IMR-90 (cell line): ENCODE measurements around the gene TCP11. TPM values are rescaled to one million over a fixed set of nuclear protein-coding genes. Genes with fewer than 3 reads are reported as not detected.

ENCODE experiments used
- ATAC-seq: fragments of 200-7000 bp; cut with Tn5 transposase; 2 replicates; pipeline ENCODE4 v1.9.1; 2020; ENCODE audit warnings: low read depth, mild to moderate bottlenecking, moderate library complexity
- BruUV-seq: library from RNA; stranded (reverse); fragments of 400-500 nt; replicated peaks from 2 replicates; lab custom pipeline; 2021; lab: Mats Ljungman, UMichigan
- CTCF ChIA-PET: fragments of 300-600 bp; formaldehyde crosslinking; extraction: SDS; loops from one replicate; lab custom pipeline; 2021; ENCODE audit warnings: antibody characterized with exemption; lab: Yijun Ruan, JAX
- POLR2A ChIA-PET: fragments of 300-600 bp; sonication (Branson Sonifier 250); formaldehyde crosslinking; loops from one replicate; lab custom pipeline; 2022; ENCODE audit warnings: antibody characterized with exemption; ENCODE audit not compliant: unreplicated experiment; lab: Charles Lee
- DNase-seq: peaks from one replicate; pipeline ENCODE4 v3.0.0; 2013
- H2AFZ ChIP-seq: replicated peaks from 2 replicates; pipeline ENCODE3; 2013; ENCODE audit warnings: low read length, mild to moderate bottlenecking; ENCODE audit not compliant: poor library complexity
- H2AK5ac ChIP-seq: 2 replicates; pipeline ENCODE4 v1.6.1; 2013; ENCODE audit warnings: low read depth, low read length, inconsistent platforms
- H2AK9ac ChIP-seq: replicated peaks from 2 replicates; pipeline ENCODE3; 2013; ENCODE audit warnings: mild to moderate bottlenecking, low read depth, low read length, moderate library complexity; ENCODE audit not compliant: poor library complexity
- H2BK120ac ChIP-seq: 2 replicates; pipeline ENCODE4 v1.6.1; 2013; ENCODE audit warnings: low read depth, low read length, inconsistent platforms
- H2BK15ac ChIP-seq: 3 replicates; pipeline ENCODE4 v1.6.1; 2013; ENCODE audit warnings: low read depth, low read length, inconsistent platforms
- H2BK20ac ChIP-seq: 2 replicates; pipeline ENCODE4 v1.6.1; 2013; ENCODE audit warnings: low read depth, mild to moderate bottlenecking, inconsistent platforms, low read length, moderate library complexity
- H2BK5ac ChIP-seq: 2 replicates; pipeline ENCODE4 v1.6.1; 2013; ENCODE audit warnings: mild to moderate bottlenecking, low read depth, low read length, inconsistent platforms; ENCODE audit not compliant: poor library complexity, severe bottlenecking
- H3K14ac ChIP-seq: replicated peaks from 2 replicates; pipeline ENCODE4 v1.6.1; 2013; ENCODE audit warnings: low read depth, low read length, inconsistent platforms
- H3K18ac ChIP-seq: 2 replicates; pipeline ENCODE4 v1.6.1; 2013; ENCODE audit warnings: low read depth, low read length, control low read depth
- H3K23ac ChIP-seq: 2 replicates; pipeline ENCODE4 v1.6.1; 2013; ENCODE audit warnings: low read depth, low read length, inconsistent platforms
- H3K27ac ChIP-seq: 2 replicates; pipeline ENCODE4 v1.5.1; 2013; ENCODE audit warnings: mild to moderate bottlenecking, control low read depth, low read length; ENCODE audit not compliant: insufficient read depth
- H3K27me3 ChIP-seq: 2 replicates; pipeline ENCODE4 v1.6.1; 2013; ENCODE audit warnings: low read length; ENCODE audit not compliant: control insufficient read depth, insufficient read depth
- H3K36me3 ChIP-seq: 2 replicates; pipeline ENCODE4 v1.6.1; 2013; ENCODE audit warnings: low read length, mixed read lengths; ENCODE audit not compliant: control insufficient read depth, insufficient read depth
- H3K4ac ChIP-seq: 2 replicates; pipeline ENCODE4 v1.6.1; 2013; ENCODE audit warnings: low read depth, low read length, inconsistent platforms
- H3K4me1 ChIP-seq: 2 replicates; pipeline ENCODE4 v1.6.1; 2013; ENCODE audit warnings: low read length, mixed read lengths; ENCODE audit not compliant: control insufficient read depth, insufficient read depth
- H3K4me2 ChIP-seq: 2 replicates; pipeline ENCODE4 v1.6.1; 2013; ENCODE audit warnings: low read depth, mild to moderate bottlenecking, control low read depth, low read length, moderate library complexity
- H3K4me3 ChIP-seq: 2 replicates; pipeline ENCODE4 v1.5.1; 2013; ENCODE audit warnings: low read depth, mild to moderate bottlenecking, control low read depth, low read length, moderate library complexity; ENCODE audit not compliant: insufficient read depth
- H3K56ac ChIP-seq: 2 replicates; pipeline ENCODE4 v1.6.1; 2013; ENCODE audit warnings: low read length, inconsistent platforms; ENCODE audit not compliant: insufficient read depth; ENCODE audit errors: extremely low read depth
- H3K79me1 ChIP-seq, 2 experiments: 2 replicates each; pipeline ENCODE4 v1.6.1; 2013; ENCODE audit warnings: low read length in 2 of 2, inconsistent platforms in 1 of 2, low read depth in 1 of 2
- H3K9ac ChIP-seq: 2 replicates; pipeline ENCODE4 v1.6.1; 2013; ENCODE audit warnings: low read depth, low read length, control low read depth
- H3K9me1 ChIP-seq: 2 replicates; pipeline ENCODE4 v1.6.1; 2013; ENCODE audit warnings: low read length, inconsistent platforms; ENCODE audit not compliant: insufficient read depth
- H3K9me3 ChIP-seq: 2 replicates; pipeline ENCODE4 v1.6.1; 2013; ENCODE audit warnings: low read length; ENCODE audit not compliant: control insufficient read depth, insufficient read depth
- H4K20me1 ChIP-seq: 2 replicates; pipeline ENCODE4 v1.6.1; 2013; ENCODE audit warnings: low read length, inconsistent platforms; ENCODE audit not compliant: insufficient read depth
- H4K5ac ChIP-seq: 2 replicates; pipeline ENCODE4 v1.6.1; 2013; ENCODE audit warnings: mild to moderate bottlenecking, low read depth, low read length, control low read depth
- H4K8ac ChIP-seq, 2 experiments: 2 replicates each; pipeline ENCODE4 v1.6.1; 2013; ENCODE audit warnings: low read depth in 2 of 2, low read length in 2 of 2, control low read depth in 1 of 2, inconsistent platforms in 1 of 2
- H4K91ac ChIP-seq: 2 replicates; pipeline ENCODE4 v1.6.1; 2013; ENCODE audit warnings: low read depth, low read length, inconsistent platforms; ENCODE audit not compliant: insufficient read depth
- MXI1 ChIP-seq: IDR thresholded peaks from 2 replicates; pipeline ENCODE4 v1.6.1; 2012; ENCODE audit warnings: low read depth, mild to moderate bottlenecking, low read length, moderate library complexity, borderline replicate concordance
- WGBS, 2 experiments: methylation state at CpG; one replicate each; pipeline versions ENCODE4 v1.1.5 to v1.1.7; 2013; ENCODE audit warnings: missing lambda C conversion rate in 2 of 2; ENCODE audit not compliant: insufficient read length in 1 of 2; ENCODE audit errors: extremely low coverage in 2 of 2; 5-methylcytosine and 5-hydroxymethylcytosine counted together
- dilution Hi-C: fragments of 300-500 bp; cut with HindIII; formaldehyde crosslinking; loops from one replicate; pipeline ENCODE4 v1.14.3; 2018; ENCODE audit warnings: low sequenced_read_pairs; ENCODE audit not compliant: unreplicated experiment
- in situ Hi-C: fragments of 300-500 bp; cut with MboI; formaldehyde crosslinking; loops from 3 replicates; pipeline ENCODE4 v1.14.3; 2019; ENCODE audit warnings: low sequenced_read_pairs, inconsistent platforms, mixed read lengths
- intact Hi-C: fragments of 100-400 bp; cut with micrococcal nuclease; formaldehyde crosslinking; loops from 2 replicates; pipeline ENCODE4 v1.10.0; 2022
- polyA plus RNA-seq, 3 experiments: library from polyadenylated mRNA; depleted of rRNA; stranded (reverse); fragments of >200 nt; gene quantifications; 2 replicates each; pipeline ENCODE4 v1.2.3, GENCODE V29; 2012; ENCODE audit warnings: low replicate concordance in 1 of 3
- total RNA-seq: library from RNA; depleted of rRNA; stranded (reverse); fragments of >200 nt; gene quantifications from 2 replicates; pipeline ENCODE4 v1.2.3, GENCODE V29; 2012

TCP11 gene
- total and polyA plus RNA-seq, 2 of the 4 experiments (the other 2 are of a cell fraction): 0.34 to 0.36 TPM

DNA sequence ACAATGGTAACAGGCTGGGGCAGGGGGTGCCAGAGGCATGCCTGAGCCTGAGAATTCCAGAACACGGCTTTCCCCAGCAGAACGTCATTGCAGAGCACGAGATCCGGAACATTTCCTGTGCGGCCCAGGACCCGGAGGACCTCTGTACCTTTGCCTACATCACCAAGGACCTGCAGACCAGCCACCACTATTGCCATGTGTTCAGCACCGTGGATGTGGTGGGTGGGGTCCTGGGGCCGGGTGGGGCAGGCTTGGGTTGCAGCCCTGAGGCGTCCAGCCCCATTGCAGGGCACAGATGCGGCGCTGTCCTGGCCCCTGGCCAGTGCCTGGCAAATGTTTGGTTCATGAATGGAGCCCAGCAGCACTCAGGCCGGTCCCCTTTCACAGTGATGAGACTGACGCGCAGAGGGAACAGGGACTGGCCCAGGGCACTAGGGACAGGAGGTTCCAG lies 57.1 kb downstream of the TCP11 start:
- no peaks in the 10 kb centered on the region; the same call in 1 of the 2 replicates for H4K20me1 ChIP-seq
- H3K9ac ChIP-seq: no peak overlapping the region
- H4K91ac ChIP-seq: no peak overlapping the region
- 88% methylated on average over 5 of the region's 14 CpGs; no CpG with 5 or more reads in 1 of the 2 experiments for WGBS, 2 experiments
- no peak overlapping the region for H3K4me2 ChIP-seq
- no peak overlapping the region for H3K18ac ChIP-seq
- H3K4me3 ChIP-seq: no peak overlapping the region
- H2AK9ac ChIP-seq: no peak overlapping the region
- CTCF ChIA-PET: no interaction called here
- no peaks in the 10 kb centered on the region for H3K4me1 ChIP-seq
- no peak for ATAC-seq
- no peak overlapping the region for H2AK5ac ChIP-seq
- H2BK20ac ChIP-seq: no peak overlapping the region
- H4K8ac ChIP-seq: no peak overlapping the region
- no peaks in the 10 kb centered on the region for H3K27me3 ChIP-seq
- H3K4ac ChIP-seq: no peak overlapping the region
- BruUV-seq: no TSS peak
- no peaks in the 10 kb centered on the region for H3K9me1 ChIP-seq
- no peak for TF ChIP-seq MXI1
- no peak overlapping the region for H2BK15ac ChIP-seq
- no peak overlapping the region for H3K14ac ChIP-seq
- H3K56ac ChIP-seq: no peak overlapping the region
- dilution Hi-C loops: no loop called here
- no peak overlapping the region for H3K23ac ChIP-seq
- no peak overlapping the region for H3K27ac ChIP-seq
- no peak for DNase-seq
- H4K5ac ChIP-seq: no peak overlapping the region
- H3K79me1 ChIP-seq: no peaks in the 10 kb centered on the region
- intact Hi-C loops: no loop called here
- H2BK120ac ChIP-seq: no peak overlapping the region
- in situ Hi-C loops: no loop called here
- no peak overlapping the region for H2AFZ ChIP-seq
- no peak overlapping the region for H2BK5ac ChIP-seq
- no peaks in the 10 kb centered on the region for H3K9me3 ChIP-seq
- POLR2A ChIA-PET: no interaction called here
- peaks cover 63% of the 10 kb centered on the region for H3K36me3 ChIP-seq
